NCI-H1417 treated with DMSO at 0.1 percent for 48 hours (cell line): Measurements from ENCODE around the gene USP2.

Experiments
- DNase-seq: peaks from one replicate; lab custom pipeline; 2025; lab: John Stamatoyannopoulos, UW

Gene USP2

DNA sequence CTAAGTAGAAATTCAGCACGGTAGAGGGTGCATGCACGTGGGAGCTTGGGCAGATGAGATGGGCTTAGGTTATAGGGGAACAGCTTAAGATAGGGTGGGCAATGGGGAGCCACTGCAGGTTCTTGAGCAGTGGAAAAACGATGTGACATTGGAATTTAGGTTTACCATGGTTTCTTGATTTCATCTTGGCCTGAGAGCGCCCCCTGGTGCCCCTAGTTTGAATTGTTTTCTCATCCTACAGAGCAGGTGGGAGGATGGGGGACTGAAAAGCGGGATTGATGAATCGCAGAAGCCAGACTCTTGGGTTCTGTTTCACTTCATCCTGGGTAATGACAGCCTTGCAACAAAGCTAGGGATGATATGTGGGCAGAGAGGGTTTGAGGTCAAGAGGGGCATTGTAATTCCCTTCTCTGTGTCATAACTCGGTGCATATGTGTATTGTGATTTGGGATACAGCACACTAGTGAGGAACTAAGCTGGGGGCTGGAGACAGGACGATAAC, 57.9 kb downstream of the USP2 start:
- no peak for DNase-seq

DNA sequence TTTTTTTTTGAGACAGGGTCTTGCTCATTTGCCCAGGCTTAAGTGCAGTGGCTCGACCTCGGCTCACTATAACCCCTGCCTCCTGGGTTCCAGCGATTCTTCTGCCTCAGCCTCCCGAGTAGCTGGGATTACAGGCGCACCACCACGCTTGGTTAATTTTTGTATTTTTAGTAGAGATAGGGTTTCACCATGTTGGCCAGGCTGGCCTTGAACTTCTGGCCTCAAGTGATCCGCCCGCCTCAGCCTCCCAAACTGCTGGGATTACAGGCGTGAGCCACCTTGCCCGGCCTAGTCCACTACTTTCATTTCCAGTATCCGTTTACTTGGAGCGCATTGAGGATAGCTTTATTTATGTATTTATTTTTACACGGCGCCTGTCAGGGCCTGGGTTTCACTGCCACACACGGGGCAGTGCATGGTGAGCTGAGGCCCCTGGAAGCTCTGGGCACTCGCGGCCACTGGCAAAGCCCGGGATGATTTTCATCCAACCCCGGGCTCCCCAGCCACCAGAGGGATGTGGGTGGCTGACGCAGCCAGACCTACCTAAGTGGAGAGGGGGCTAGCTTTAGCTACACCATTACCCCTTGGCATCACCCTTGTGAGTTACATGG, 58.5 kb downstream of the USP2 start:
- DNase-seq, result no peak

GRCh38 chr11:119322360-119322739, 59.1 kb downstream of the USP2 start:
- DNase-seq, result no peak

GRCh38 chr11:119320776-119321524, 60.5 kb downstream of the USP2 start:
- no peak for DNase-seq

GRCh38 chr11:119320240-119320775, 61.2 kb downstream of the USP2 start:
- DNase-seq, result no peak

GRCh38 chr11:119319700-119320239, 61.7 kb downstream of the USP2 start:
- DNase-seq, result no peak

- no peak for DNase-seq
These were observed 62.3 kb downstream of the USP2 start for GRCh38 chr11:119319136-119319699.

- DNase-seq, result no peak
These were observed 63.0 kb downstream of the USP2 start for GRCh38 chr11:119318240-119319135.

DNA sequence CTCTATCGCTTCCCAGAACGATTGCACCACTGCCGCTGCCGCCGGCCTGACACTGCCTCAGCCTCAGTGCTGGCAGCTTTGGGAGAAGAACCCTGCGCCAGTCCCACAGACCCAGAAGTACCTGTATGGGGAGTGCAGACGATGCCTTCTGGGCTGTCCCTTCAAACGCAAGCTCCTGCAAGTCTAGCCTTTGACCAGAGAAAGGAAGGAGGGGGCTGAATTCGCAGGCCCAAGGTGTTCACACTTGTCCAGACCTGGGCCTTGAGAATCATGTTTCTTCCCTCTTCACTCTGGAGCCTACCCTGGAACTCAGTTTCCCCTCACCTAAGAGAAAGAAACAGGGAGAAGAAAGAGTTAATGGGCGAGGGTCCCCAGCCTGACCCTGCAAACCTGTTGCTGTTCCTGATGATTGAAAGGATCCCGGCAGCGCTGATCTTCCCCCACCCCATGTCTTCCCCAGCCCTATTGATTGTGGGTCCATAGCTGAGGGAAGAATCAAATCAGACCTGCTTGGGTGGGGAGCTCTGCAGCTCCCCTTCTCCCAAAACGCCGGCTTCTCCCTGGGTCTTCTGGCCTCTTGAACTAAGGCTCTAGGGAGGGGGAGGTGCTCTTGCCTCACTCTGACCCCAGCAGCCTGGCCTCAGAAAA, 63.8 kb downstream of the USP2 start:
- DNase-seq, result no peak

DNA sequence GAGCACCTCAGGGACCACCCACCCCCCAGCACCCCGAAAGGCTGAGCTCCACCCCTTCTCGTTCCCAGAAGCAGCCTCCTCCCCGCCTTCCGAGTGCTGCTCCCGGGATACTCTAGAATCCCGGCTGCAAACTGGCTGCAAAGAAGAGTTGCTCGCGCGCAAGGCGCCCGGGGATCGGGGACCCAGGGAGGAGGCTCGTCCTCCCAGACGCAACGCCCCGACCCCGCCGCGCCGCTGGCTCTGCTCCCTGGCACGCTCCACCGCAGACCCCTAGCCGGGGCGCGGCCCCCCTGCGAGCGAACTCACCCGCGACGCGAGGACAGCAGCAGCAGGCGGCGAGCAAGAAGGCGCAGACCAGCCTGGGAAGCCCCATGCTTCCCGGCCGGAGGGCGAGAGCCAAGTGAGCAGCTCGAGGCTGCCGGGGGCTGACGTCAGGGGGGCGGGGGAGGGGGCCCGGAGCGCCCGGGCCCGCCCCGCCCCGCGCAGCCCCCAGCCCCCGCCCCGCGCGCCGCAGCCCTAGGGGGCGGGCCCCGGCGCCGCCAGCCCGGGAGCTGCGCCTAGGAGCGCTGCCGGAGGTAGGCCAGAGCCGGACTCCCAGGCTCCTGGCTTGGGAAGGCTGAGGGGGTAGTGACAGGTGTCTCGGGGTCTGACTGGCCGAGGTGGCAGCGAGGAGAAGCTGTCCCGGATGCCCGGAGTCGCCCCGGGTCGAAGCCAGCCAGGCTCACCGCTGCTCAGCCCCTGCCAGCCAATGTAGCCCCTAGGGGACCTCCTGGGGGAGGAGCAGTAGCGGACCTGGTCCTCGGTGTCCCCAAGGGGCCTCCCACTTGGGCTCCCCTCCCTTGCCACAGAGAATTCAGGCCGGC, 64.5 kb downstream of the USP2 start, which contains the start of gene MCAM:
MCAM (minus strand) TSS at position 402 of the 863 bp plus-strand sequence; CDS start at position 373, 29 bp downstream.
- no peak for DNase-seq

GRCh38 chr11:119316016-119316728, 65.3 kb downstream of the USP2 start:
- DNase-seq, result no peak

GRCh38 chr11:119315131-119316015, 66.1 kb downstream of the USP2 start:
- peak; percentile 37 for DNase-seq

- DNase-seq, result no peak
These were observed 66.8 kb downstream of the USP2 start for GRCh38 chr11:119314726-119315125.

- DNase-seq, result no peak
These were observed 70.8 kb downstream of the USP2 start for GRCh38 chr11:119310682-119311052.

DNA sequence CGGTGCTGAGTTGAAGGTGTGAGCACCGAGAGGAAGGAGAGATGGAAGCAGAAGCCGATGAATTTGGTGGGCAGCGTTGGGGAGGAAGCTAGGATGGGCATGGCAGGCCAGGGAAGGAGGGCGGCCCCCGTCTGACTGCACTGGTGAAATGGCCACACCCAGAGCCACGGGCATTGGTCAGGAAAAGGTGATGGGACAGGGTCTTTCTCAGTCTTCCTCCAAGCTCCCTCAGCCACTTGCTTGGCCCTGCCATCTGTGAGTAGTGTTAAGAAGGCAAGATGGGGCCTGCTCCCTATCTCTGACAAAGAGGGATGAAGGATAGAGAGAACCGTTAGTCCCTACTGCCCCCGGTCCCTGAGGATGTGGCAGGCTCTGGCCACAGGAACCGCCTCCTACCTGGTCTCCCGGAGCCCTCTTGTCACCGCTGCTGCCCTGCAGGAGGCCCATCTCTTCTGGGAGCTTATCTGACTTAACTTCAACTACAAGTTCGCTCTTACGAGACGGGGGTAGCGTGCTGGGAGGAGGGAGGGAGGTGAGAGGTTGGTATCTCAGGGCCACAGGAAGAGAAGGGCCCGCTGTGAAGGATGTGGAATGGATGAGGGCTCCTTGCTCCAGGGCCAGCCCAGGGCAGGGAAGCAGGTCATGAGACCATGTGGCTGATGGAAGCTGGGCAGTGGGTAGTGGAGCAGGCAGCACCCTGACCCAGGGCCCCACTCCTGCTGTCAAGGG, 71.4 kb downstream of the USP2 start:
- no peak for DNase-seq

DNA sequence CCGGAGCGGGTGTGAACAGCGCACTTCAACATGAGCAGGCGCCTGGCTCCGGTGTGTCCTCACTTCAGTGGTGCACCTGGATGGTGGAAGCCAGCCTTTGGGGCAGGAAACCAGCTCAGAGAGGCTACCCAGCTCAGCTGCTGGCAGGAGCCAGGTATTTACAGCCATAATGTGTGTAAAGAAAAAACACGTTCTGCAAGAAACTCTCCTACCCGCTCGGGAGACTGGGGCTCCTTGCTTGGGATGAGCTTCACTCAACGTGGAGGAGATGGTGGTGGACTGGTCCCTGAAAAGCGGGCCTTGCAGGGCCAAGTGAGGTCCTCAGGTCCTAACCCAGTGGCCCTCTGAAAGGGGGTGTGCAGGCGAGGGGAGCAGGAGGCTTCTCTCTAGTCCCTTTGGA, 72.1 kb downstream of the USP2 start:
- no peak for DNase-seq

GRCh38 chr11:119307974-119308373, 73.5 kb downstream of the USP2 start:
- DNase-seq, result no peak

GRCh38 chr11:119307219-119307618, 74.3 kb downstream of the USP2 start:
- no peak for DNase-seq
